ENCODE results near the gene B3GALNT1. TPM values are rescaled to one million over a fixed set of nuclear protein-coding genes. Genes with fewer than 3 reads are reported as not detected.

Gene B3GALNT1
- total RNA-seq, result 1 to 10 TPM; 3.7 to 6.2 (median 5.5) TPM

GRCh38 chr3:161104561-161105551 lies at the start of gene B3GALNT1:
TSS of gene B3GALNT1 (minus strand) at chr3:161105349. CDS start at chr3:161086754, 18,595 bp downstream.
- peaks cover 3 to 22% (median 5%) of the 10 kb centered on the region in 4 donors for H3K4me1 ChIP-seq
- WGBS, result under 1% methylated on average over 45 of the region's 97 CpGs
- intact Hi-C loops (cut with DNase I), result loop anchor here (10.0 kb wide), 1 partner anchor 130 kb away; no protein-coding TSS in a partner anchor
- H3K4me3 ChIP-seq, result peak within 1 kb of the TSS; percentile 67 to 85 (median 78)
- no peak for DNase-seq (ENCODE audit: extremely low spot score)
- H3K36me3 ChIP-seq, result peaks cover 0 to 16% (median 2%) of the 10 kb centered on the region in 4 donors
- no peaks in the 10 kb centered on the region for H3K27me3 ChIP-seq
- H3K27ac ChIP-seq (replicated peaks in 1 of 4), result peak within 1 kb of the TSS; percentile 62 to 83 (median 76)
- no peaks in the 10 kb centered on the region for H3K9me3 ChIP-seq
- TF ChIP-seq EP300 (IDR thresholded peaks at IDR 0.05) (no peak), POLR2AphosphoS5 (IDR thresholded peaks at IDR 0.05) (no peak), CTCF (IDR thresholded peaks at IDR 0.05) (no peak), POLR2A (IDR thresholded peaks at IDR 0.05; ENCODE audit: low read depth) (no peak)

- DNase-seq (ENCODE audit: extremely low spot score), result no peak
- 77% methylated on average over 3 of the region's 3 CpGs for WGBS
- Histone ChIP-seq H3K4me1 (no peaks in the 10 kb centered on the region), H3K36me3 (no peaks in the 10 kb centered on the region), H3K9me3 (no peaks in the 10 kb centered on the region), H3K27me3 (no peaks in the 10 kb centered on the region), H3K4me3 (no peak overlapping the region), H3K27ac (replicated peaks in 1 of 4) (no peak overlapping the region)
- intact Hi-C loops (cut with DNase I), result no loop called here
- no peak for TF ChIP-seq CTCF (IDR thresholded peaks at IDR 0.05)
- no peak for TF ChIP-seq EP300 (IDR thresholded peaks at IDR 0.05)
- no peak for TF ChIP-seq POLR2AphosphoS5 (IDR thresholded peaks at IDR 0.05)
- TF ChIP-seq POLR2A (IDR thresholded peaks at IDR 0.05; ENCODE audit: low read depth), result no peak
Measured at GRCh38 chr3:161153480-161153879, 48.3 kb upstream of the B3GALNT1 start.

GRCh38 chr3:161150001-161150525 lies 44.9 kb upstream of the B3GALNT1 start:
- intact Hi-C loops (cut with DNase I), result no loop called here
- no peaks in the 10 kb centered on the region for H3K4me1 ChIP-seq
- H3K27me3 ChIP-seq, result no peaks in the 10 kb centered on the region
- no peaks in the 10 kb centered on the region for H3K9me3 ChIP-seq
- no peak overlapping the region for H3K4me3 ChIP-seq
- no peak overlapping the region for H3K27ac ChIP-seq (replicated peaks in 1 of 4)
- DNase-seq (ENCODE audit: extremely low spot score), result no peak
- no peaks in the 10 kb centered on the region for H3K36me3 ChIP-seq
- no peak for TF ChIP-seq CTCF (IDR thresholded peaks at IDR 0.05)
- TF ChIP-seq POLR2A (IDR thresholded peaks at IDR 0.05; ENCODE audit: low read depth), result no peak
- TF ChIP-seq EP300 (IDR thresholded peaks at IDR 0.05), result no peak
- no peak for TF ChIP-seq POLR2AphosphoS5 (IDR thresholded peaks at IDR 0.05)

GRCh38 chr3:161149529-161149928 lies 44.4 kb upstream of the B3GALNT1 start:
- Histone ChIP-seq H3K27me3 (no peaks in the 10 kb centered on the region), H3K4me3 (no peak overlapping the region), H3K36me3 (no peaks in the 10 kb centered on the region), H3K27ac (replicated peaks in 1 of 4) (no peak overlapping the region), H3K9me3 (no peaks in the 10 kb centered on the region), H3K4me1 (no peaks in the 10 kb centered on the region)
- 38% methylated on average over 1 of the region's 1 CpG for WGBS
- no peak for TF ChIP-seq POLR2AphosphoS5 (IDR thresholded peaks at IDR 0.05)
- TF ChIP-seq EP300 (IDR thresholded peaks at IDR 0.05), result no peak
- no peak for TF ChIP-seq POLR2A (IDR thresholded peaks at IDR 0.05; ENCODE audit: low read depth)
- no peak for TF ChIP-seq CTCF (IDR thresholded peaks at IDR 0.05)
- no peak for DNase-seq (ENCODE audit: extremely low spot score)
- intact Hi-C loops (cut with DNase I), result no loop called here
